Nucleus accumbens (tissue), 56 donors: Measurements from ENCODE around the gene SGTB.
"Not testable (repeated sequence)": the region's sequence is repeated elsewhere in the genome, so short reads cannot be mapped to it uniquely, and the experiment has no call there.

Experiments
- DNase-seq, 56 donors: peaks; one replicate each; lab custom pipeline; 2025; lab: John Stamatoyannopoulos, UW

SGTB gene

DNA sequence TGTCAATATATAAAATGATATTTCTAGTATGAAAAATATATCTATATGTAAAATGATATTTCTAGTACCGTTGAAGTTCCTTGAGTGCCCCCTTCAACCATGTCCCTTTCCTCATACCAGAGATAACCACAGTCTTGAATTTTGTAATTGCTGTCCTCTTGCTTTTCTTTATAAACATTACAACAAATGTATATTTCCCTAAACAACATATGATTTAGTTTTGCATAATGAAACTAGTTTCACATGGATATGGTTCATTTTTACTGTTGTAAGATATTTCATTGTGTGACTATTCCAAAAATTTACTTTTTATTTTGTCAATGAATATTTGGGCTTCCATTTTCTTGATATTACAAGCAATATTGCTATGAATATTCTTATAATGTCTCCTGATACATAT lies 14.1 kb upstream of the SGTB start:
- no peak for DNase-seq

DNA sequence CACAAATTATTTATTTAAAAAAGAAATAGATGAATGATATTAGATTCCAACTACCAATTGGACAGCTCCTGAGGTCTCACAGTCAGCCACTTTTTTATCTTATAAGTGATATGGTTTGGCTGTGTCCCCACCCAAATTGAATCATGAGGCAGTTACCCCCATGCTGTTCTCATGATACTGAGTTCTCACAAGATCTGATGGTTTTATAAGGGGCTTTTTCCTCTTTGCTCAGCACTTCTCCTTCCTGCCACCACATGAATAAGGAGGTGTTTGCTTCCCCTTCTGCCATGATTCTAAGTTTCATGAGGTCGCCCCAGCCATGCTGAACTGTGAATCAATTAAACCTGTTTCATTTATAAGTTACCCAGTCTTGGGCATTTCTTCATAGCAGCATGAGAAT lies 13.0 kb upstream of the SGTB start:
- DNase-seq = no peak

DNA sequence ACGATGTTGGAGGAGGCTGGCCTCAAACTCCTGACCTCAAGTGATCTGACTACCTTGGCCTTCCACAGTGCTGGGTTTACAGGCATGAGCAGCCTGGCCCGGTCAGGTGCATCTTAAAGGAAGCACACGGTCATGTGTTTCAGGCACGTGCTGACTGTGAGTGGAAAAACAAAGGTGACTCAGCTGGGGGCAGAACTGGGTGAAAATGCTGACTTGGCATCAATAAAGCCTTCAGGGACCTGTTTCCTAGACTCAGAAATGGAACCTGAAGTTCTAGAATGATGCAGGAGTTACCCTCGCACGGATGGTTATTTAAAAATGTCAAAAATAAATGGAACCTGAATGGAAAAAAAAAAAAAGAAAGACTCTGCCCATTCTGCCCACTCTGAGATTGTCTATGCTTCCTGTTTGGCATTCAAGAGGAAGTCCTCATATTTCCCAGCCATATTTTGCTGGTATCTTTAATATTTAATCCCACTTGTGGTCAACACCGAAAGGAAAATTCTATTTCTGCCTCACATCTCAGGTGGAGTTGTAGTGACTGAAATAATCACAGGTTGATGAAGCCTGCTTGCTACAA lies 12.4 kb upstream of the SGTB start:
- DNase-seq = not testable (repeated sequence)

DNA sequence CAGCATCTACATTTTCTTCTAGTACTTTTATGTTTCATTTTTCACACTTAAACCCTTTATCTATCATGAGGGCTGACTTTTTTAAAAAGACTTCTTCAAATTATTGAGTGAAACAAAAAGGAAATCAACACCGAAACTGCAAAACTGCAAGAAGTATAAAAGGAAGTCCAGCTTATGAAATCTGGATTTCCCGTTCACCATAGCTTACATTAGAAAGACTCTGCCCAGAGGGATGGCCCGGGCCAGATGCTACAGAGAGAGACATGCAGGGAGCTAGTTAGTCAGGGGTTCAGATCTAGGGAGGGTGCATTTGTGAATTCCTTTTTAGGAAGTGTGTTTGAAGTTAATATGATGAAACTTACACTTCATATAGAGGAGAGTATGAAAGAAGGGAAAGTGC lies 10.1 kb upstream of the SGTB start:
- DNase-seq = not testable (repeated sequence)

DNA sequence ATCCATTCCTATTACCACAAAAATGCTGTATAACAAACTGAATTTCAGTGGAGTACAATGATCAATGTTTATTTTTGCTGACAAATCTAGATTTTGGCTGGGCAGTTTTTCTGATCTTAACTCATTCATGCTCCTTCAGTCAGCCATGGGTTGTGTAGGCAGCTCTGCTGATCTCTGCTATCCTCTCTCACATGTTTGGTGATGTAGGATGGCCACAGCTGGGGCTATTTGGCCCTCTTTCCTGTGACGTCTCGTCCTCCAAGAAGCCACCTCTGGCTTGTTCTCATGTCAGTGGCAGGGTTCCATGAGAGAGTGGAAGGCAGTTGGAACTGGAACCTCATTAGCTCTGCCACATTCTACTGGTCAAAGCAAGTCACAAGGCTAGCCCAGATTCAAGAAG lies 9.0 kb upstream of the SGTB start:
- DNase-seq = peak in 1 of 56 donors; percentile 6

DNA sequence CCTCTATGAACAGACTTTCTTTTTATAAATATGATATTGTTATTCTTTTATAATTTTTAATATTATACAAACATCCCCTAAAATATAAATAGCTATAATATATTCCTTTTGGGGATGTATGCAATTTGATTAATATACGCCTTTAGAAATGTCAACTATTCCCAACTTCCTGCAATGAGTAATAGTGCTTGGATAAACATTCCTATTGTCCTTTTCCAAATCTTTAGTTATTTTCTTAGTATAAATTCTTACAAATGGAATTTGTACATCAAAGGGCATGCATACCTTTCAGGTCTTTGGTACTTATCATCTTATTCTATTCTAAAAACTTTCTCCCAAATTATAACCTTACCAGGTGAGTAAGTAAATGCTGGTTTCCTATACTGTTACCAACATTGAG lies 6.3 kb upstream of the SGTB start:
- no peak for DNase-seq

DNA sequence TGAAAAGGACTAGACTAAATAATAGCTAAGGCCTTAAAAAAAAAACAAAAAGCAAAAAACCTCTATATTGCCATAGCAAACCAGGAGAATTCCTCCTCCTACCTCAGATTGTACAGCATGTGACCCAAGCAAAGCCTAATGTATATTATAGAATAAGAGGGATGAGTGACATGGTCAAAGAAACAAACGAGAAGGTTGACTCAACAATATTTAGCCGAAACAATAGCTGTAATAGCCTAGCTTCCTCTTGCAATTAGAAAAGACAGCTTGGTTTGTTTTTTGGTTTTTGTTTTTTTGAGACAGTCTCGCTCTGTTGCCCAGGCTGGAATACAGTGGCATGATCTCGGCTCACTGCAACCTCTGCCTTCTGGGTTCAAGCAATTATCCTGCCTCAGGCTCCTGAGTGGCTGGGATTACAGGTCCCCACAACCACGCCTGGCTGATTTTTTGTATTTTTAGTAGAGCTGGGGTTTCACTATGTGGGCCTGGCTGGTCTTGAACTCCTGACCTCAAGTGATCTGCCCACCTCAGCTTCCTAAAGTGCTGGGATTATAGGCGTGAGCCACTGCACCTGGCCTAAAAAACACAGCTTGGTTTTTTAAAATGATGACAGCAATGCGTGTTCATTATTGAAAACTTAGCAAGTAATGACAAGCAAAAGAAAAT lies 5.7 kb upstream of the SGTB start:
- no peak for DNase-seq

DNA sequence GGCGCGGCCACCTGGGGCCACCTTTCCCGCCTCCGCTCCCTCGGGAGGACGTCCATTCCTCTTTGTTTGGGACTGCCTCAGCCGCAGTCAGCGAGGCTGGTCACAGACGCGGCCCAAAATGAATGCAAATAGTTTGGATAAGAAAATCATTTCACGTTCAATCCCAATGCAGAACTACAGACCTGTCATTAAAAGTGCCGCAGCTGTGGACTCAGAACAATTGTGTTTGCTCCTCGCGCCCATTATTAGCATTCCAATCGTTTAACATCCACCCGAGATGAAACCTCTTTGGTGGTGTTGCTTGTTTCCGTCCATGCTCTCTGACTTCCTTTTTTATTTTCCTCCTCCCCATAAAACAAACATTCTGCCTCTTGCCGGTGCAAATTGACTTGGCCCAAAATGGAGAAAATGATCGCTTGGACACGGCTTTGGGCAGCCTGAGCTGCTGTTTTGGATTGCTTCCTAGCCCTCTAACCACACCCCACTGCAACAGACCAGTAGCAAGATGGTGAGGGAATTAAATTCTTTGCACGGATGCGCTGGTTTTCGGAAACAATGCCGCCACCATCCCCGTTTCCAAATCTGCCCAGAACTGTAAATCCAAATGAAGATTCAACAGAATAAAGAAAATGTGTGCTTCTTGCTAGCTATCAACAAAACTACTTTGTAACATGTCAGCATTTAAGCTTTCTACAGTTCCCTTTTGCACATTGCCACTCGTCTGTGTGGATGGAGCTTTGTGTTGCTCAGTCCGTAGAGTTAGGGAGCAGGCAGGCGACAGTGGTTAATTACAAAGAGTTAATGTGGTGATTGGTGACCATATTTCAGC lies 880 bp upstream of the SGTB start:
- peak in 43 of 56 donors; percentile 1 to 59 (median 24) for DNase-seq

DNA sequence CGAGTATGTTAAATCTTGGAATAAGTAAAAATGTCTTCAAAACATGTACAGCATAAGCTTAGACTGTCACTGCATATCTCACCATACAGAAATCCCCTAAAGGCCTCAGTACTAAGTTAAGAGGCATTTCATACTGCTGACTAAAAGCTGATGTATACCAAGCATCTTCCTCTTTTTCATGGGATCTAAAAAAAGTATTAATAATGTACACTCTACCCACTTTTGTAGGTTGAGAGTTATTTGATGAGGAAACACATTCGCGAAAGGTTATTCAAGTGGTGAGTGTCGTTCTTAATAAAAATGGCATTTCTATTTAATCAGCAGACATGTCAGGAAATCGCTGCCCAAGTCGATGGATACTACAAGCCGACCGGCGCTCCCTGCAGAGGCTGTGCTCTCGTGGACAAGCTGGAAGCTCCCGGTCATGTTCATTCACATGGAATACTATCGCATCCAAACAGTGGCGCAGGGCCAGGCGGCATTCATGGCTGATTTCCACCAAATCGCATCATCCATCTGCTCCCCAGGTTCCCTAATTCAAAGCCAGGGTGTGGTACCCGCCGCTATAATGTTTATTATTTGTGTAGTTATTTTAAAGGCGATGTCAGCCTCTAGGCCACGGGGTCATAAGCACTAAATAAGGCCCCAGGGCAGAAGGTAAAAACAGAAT lies 724 bp downstream of the SGTB start:
- peak in 49 of 56 donors; percentile 2 to 79 (median 38) for DNase-seq

DNA sequence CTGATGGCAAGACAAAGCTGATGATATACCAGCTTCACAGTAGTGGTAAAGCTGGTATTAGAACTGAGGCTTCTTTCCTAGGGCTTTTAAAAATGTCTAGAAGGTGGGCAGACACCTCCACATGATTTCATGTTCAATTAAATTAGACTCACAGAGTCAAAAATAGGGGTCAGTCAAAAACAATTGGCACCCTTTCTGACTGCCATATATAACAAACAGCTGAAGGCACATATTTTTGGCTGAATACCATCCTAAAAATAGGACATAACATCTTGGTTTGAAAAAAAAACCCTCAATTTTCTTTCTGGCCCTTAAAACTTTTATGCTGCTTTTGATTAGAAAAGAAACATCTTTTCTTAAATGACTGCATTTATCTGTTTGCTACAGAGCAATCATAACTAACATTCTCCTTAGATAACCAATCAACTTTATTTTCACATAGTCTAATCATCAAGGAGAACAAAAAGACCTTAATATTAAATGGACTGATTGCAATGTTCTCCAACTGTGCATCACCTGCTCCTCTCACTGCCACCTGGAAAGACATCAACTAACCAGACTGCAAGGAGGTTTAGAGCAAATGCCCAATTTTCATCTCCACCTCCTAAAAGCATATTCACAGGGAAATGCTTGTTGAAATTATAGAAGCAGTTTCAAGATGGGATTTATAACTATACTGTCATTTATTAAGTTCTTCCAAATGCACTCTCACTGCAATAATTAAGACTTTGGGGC lies 3.2 kb downstream of the SGTB start:
- no peak for DNase-seq

DNA sequence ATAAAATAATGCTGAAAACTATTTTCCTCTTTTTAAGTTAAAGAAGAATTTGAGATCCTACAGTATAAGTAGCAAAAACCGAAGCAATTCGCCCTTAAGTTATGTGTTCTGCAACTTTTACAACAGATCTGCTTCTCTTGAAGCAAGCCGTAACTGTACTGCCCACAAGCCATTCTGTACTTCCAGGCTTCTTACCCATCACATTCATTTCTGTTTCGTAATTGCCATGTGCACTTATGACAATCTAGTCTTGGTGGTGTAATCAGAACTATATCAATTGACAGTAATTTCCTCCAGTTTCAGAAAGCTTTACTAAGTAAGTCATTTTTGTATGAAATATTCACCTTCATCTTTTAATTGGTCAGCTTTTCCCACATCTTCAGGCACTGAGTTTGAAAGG lies 13.8 kb downstream of the SGTB start:
- no peak for DNase-seq

DNA sequence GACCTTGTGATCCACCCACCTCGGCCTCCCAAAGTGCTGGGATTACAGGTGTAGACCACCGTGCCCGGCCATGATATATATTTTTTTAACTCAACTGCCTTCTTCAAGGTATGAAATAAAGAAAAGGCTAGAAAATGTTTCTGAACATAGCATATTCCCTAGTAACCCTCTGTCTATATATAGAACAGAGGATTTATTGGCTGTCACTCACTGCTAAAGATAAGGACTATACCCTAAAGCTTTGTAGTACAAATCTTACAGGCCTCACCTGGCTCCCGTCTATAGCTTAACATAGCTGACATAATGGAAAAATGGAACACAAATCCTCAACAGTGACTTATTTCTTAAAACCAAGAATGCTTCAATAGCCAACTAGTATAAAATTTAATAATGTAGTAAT lies 14.2 kb downstream of the SGTB start:
- no peak for DNase-seq

DNA sequence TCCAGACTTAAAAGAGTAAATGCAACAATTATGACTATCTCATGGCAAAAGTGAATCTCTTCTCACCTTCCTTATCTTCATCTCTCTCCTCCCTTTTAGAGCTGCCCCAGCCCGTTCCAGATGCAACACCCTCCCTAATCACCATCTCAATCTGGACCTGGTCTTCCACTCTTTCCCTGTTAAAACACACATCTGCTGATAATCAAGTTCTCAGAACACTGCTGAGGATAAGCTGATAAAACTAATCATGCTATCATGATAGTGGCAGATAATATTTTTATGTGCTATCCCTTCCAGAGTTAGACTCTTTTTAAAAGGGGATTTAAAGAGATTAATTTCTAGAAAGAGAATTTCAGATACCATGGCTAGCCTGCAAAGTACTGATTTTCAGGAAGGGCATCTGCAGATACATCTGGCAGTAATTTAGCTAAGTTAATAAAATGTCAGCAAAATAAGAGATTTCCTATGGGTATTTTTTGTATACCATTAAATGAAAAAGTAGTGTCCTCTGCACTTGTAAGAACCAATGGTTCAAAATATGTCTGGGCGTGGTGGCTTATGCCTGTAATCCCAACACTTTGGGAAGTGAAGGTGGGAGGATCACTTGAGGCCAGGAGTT lies 17.2 kb downstream of the SGTB start:
- DNase-seq = no peak

DNA sequence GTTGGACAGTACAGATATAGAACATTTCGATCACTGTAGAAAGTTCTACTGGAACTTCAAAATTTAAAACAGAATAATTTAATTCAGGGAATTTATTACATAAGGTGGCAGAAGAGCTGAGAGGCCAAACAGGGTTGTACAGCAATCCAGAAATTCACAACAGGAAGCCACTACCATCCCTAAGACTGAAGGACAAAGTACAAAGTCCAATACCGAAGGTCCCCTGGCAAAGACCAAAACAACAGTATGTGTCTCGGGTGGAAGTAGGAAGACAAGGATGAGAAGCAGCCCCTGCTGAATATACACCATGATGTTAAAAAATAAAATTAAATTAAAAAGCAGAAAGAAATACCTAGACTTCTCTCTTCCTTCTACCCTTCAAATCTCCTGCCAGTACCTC lies 19.9 kb downstream of the SGTB start:
- DNase-seq = no peak

DNA sequence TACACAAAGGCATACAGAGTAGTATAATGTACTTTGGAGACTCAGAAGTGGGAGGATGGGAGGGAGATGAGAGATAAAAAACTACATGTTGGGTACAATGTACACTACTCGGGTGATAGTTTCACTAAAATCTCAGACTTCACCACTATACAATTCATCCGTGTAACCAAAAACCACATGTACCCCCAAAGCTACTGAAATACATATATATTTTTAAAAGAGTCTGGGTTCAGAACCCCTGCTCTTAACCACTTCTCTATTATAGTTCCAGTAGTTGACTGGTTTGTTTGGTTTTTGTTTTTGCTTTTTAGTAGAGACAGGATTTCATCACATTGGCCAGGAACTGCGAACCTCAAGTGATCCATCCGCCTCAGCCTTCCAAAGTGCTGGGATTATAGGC lies 22.6 kb downstream of the SGTB start:
- DNase-seq = no peak

DNA sequence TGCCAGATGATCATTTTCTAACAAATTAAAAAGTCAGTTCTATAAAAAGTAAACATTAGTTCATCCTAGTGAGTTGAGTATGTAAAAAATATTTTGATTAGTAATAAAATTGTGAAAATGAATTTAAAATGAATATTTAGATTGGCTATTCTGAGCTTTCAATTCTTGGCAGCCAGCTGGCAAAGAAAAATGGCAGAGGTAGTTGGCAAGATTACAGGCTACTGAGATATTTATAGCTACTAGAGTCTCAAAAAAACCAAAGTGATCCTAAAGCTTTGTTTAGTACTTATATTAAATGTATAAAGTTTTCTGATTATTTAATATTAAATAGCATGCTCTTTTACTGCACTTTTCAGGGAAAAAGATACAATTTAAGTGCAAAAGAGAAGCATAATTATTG lies 25.0 kb downstream of the SGTB start:
- DNase-seq = no peak

DNA sequence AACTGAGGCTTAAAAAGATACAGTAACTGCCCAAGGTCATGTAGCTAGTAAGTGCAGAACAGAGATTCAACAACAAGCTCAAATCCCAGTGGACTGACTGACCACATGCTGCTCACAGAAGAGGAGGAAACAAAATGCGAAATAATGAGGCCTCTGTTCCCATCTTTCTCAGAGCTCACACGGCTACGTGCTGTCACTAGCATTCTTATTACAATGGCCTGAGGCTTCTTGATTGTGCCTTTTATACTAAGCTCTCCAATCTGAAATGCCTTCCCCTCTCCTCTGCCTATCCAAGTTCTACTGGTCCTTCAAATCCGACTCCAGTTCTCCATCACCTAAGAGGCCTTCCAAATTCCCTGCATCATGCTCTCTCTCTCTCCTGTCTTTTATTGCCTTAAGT lies 26.0 kb downstream of the SGTB start:
- DNase-seq = peak in 35 of 56 donors; percentile 0 to 56 (median 16)

DNA sequence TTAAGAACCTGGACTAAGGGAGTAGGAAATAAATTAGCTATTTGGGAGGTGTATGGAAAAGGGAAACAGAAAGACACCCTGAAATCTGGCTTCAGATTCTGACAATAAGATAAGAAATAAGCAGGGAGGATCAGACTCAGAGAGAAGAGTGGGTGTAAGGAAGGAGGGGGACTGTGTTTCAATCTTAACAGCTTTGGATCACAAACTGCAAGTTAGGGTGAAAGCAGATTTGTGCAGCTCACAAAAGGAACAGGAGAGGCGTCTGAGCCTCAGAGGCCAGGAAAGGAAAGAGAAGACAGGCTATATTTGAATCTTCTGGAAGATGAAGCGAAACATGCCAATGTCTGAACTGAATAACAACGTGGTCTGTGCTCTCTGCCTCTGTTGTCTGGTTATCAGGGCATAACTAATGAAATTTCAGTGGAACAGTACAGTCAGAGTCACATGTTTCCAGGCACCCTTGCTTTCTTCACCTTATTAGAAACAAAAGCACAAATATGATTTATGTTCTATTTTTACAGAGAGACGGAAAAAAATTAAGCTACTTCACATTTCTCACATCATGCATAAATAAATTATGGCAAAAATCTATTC lies 26.6 kb downstream of the SGTB start:
- peak in 26 of 56 donors; percentile 0 to 58 (median 12) for DNase-seq

DNA sequence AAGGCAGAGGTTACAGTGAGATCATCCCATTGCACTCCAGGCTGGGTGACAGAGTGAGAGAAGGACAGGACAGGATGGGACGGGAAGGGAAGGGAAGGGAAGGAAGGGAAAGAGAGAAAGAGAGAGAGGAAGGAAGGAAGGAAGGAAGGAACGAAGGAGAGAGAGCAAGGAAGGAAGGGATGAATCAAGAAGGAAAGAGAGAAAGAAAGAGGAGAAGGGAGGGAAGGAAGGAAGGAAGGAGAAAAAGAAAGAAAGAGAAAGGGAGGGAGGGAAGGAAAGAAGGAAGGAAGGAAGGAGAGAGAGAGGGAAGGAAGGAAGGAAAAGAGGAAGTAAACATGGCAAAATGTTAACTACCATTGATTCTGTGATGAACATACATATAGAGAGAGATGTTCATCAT lies 28.8 kb downstream of the SGTB start:
- DNase-seq = no peak

DNA sequence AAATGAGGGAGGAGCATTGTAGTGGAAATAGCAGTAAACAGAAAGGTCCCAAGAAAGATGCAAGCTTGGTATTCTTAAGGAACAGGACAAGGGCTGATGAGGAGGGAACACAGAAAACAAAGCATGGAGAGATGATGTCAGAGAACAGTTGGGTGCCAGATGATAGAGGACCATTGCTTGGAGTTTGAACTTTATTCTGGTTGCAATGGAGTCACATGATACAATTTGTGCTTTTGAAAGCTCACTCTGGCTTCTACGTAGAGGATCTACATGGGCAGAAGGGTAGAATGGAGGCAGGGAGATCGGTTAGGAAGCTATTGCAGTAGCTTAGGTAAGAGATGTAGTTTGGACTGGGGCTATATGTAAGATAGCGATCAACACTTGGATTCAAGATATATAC lies 39.8 kb downstream of the SGTB start:
- no peak for DNase-seq
